ENCODE data around the gene NT5C1A. TPM values are rescaled to one million over a fixed set of nuclear protein-coding genes. Genes with fewer than 3 reads are reported as not detected.

Gene NT5C1A
- total and polyA plus RNA-seq, 4 donors, result not detected

GRCh38 chr1:39701049-39701439, 29.1 kb upstream of the NT5C1A start:
- Histone ChIP-seq H3K27me3 (ENCODE audit: control insufficient read depth in 3 of 3, insufficient read depth in 3 of 3, low read length in 2 of 3) (peaks cover 0 to 5% (median 0%) of the 10 kb centered on the region in 3 donors), H3K27ac (ENCODE audit: low read depth in 1 of 2, low read length in 1 of 2) (peak overlapping the region in 1 of 2 donors; percentile 59), H3K9me3 (ENCODE audit: control insufficient read depth in 4 of 4, insufficient read depth in 3 of 4, low read length in 3 of 4) (peaks cover 0 to 2% (median 0%) of the 10 kb centered on the region in 4 donors), H3K4me1 (ENCODE audit: control insufficient read depth in 5 of 5, insufficient read depth in 5 of 5, low read length in 5 of 5) (peaks cover 0 to 17% (median 5%) of the 10 kb centered on the region in 5 donors), H3K9ac (ENCODE audit: insufficient read depth in 1 of 2, low read length in 2 of 2) (no peak overlapping the region), H3K4me3 (no peak overlapping the region), H3K36me3 (ENCODE audit: control insufficient read depth in 4 of 4, insufficient read depth in 4 of 4, low read length in 4 of 4) (no peaks in the 10 kb centered on the region)
- DNase-seq (peak; percentile 86 to 93 (median 88)), ATAC-seq (ENCODE audit: insufficient read depth, low FRiP score) (peak; percentile 42)
- TF ChIP-seq, protein P1, sequence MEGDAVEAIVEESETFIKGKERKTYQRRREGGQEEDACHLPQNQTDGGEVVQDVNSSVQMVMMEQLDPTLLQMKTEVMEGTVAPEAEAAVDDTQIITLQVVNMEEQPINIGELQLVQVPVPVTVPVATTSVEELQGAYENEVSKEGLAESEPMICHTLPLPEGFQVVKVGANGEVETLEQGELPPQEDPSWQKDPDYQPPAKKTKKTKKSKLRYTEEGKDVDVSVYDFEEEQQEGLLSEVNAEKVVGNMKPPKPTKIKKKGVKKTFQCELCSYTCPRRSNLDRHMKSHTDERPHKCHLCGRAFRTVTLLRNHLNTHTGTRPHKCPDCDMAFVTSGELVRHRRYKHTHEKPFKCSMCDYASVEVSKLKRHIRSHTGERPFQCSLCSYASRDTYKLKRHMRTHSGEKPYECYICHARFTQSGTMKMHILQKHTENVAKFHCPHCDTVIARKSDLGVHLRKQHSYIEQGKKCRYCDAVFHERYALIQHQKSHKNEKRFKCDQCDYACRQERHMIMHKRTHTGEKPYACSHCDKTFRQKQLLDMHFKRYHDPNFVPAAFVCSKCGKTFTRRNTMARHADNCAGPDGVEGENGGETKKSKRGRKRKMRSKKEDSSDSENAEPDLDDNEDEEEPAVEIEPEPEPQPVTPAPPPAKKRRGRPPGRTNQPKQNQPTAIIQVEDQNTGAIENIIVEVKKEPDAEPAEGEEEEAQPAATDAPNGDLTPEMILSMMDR (IDR thresholded peaks at IDR 0.05; ENCODE audit: control extremely low read depth, extremely low read depth), result no peak
- WGBS, 2 donors, result 29 to 39% methylated on average over 12 of the region's 12 CpGs

- Histone ChIP-seq H3K27ac (ENCODE audit: low read depth in 1 of 2, low read length in 1 of 2) (no peak overlapping the region), H3K27me3 (ENCODE audit: control insufficient read depth in 3 of 3, insufficient read depth in 3 of 3, low read length in 2 of 3) (peaks cover 0 to 7% (median 2%) of the 10 kb centered on the region in 3 donors), H3K36me3 (ENCODE audit: control insufficient read depth in 4 of 4, insufficient read depth in 4 of 4, low read length in 4 of 4) (no peaks in the 10 kb centered on the region), H3K9me3 (ENCODE audit: control insufficient read depth in 4 of 4, insufficient read depth in 3 of 4, low read length in 3 of 4) (peaks cover 0 to 2% (median 0%) of the 10 kb centered on the region in 4 donors), H3K4me3 (no peak overlapping the region), H3K4me1 (ENCODE audit: control insufficient read depth in 5 of 5, insufficient read depth in 5 of 5, low read length in 5 of 5) (peaks cover 0 to 17% (median 5%) of the 10 kb centered on the region in 5 donors), H3K9ac (ENCODE audit: insufficient read depth in 1 of 2, low read length in 2 of 2) (no peak overlapping the region)
- ATAC-seq (ENCODE audit: insufficient read depth, low FRiP score) (no peak), DNase-seq (no peak)
- TF ChIP-seq, protein P1 (IDR thresholded peaks at IDR 0.05; ENCODE audit: control extremely low read depth, extremely low read depth), result no peak
- 48 to 74% methylated on average over 3 of the region's 3 CpGs for WGBS, 2 donors
Observed at GRCh38 chr1:39700348-39700747, 28.4 kb upstream of the NT5C1A start.

DNA sequence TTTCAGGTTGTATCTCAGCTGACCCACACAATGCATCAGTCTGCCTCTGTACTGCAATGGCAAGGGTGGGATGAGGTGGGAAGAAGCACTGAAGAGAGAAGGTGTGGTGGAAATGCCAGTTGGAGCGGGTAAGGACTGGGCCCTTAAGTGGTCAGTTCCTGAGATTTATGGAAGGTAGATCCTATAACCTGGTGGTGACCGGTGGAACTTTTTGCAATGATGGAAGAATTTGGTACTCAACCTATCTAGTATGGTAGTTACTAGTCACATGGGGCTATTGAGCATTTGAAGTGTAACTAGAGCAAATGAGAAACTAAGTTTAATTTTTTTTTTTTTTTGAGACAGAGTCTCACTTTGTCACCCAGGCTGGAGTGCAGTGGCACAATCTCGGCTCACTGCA, 27.5 kb upstream of the NT5C1A start:
- DNase-seq (no peak), ATAC-seq (ENCODE audit: insufficient read depth, low FRiP score) (no peak)
- Histone ChIP-seq H3K27ac (ENCODE audit: low read depth in 1 of 2, low read length in 1 of 2) (no peak overlapping the region), H3K9me3 (ENCODE audit: control insufficient read depth in 4 of 4, insufficient read depth in 3 of 4, low read length in 3 of 4) (peaks cover 0 to 2% (median 0%) of the 10 kb centered on the region in 4 donors), H3K36me3 (ENCODE audit: control insufficient read depth in 4 of 4, insufficient read depth in 4 of 4, low read length in 4 of 4) (no peaks in the 10 kb centered on the region), H3K9ac (ENCODE audit: insufficient read depth in 1 of 2, low read length in 2 of 2) (no peak overlapping the region), H3K27me3 (ENCODE audit: control insufficient read depth in 3 of 3, insufficient read depth in 3 of 3, low read length in 2 of 3) (peaks cover 0 to 15% (median 7%) of the 10 kb centered on the region in 3 donors), H3K4me1 (ENCODE audit: control insufficient read depth in 5 of 5, insufficient read depth in 5 of 5, low read length in 5 of 5) (peaks cover 0 to 17% (median 5%) of the 10 kb centered on the region in 5 donors), H3K4me3 (no peak overlapping the region)
- WGBS, 2 donors, result 86 to 96% methylated on average over 2 to 3 of the region's 3 CpGs
- TF ChIP-seq, protein P1 (IDR thresholded peaks at IDR 0.05; ENCODE audit: control extremely low read depth, extremely low read depth), result no peak

DNA sequence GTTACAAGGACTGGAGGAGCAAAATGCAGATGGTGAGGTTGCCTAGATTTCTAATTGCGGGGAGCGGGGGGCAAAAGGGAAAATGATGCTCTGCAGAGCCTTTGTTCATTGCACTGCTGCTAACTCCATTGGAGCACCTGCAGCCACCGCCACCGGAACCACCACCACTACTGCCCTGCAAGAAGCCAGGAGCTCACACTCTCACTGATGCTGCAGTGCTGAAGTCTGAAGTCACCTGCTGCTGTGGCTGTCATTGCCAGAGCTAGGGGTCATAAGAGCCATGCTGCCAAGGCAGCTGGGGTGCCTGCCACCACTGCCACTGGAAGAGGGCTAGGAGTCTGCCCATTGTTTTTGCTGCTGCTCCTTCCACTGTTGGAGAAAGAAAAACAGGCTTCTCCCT, 26.7 kb upstream of the NT5C1A start:
- ATAC-seq (ENCODE audit: insufficient read depth, low FRiP score) (no peak), DNase-seq (no peak)
- H3K9ac ChIP-seq (ENCODE audit: insufficient read depth in 1 of 2, low read length in 2 of 2), result no peak overlapping the region
- WGBS, 2 donors, result 92 to 93% methylated on average over 4 of the region's 4 CpGs
- H3K27ac ChIP-seq (ENCODE audit: low read depth in 1 of 2, low read length in 1 of 2), result no peak overlapping the region
- H3K4me3 ChIP-seq, result no peak overlapping the region
- H3K27me3 ChIP-seq (ENCODE audit: control insufficient read depth in 3 of 3, insufficient read depth in 3 of 3, low read length in 2 of 3), result peaks cover 0 to 15% (median 14%) of the 10 kb centered on the region in 3 donors
- no peaks in the 10 kb centered on the region for H3K36me3 ChIP-seq (ENCODE audit: control insufficient read depth in 4 of 4, insufficient read depth in 4 of 4, low read length in 4 of 4)
- peaks cover 0 to 2% (median 0%) of the 10 kb centered on the region in 4 donors for H3K9me3 ChIP-seq (ENCODE audit: control insufficient read depth in 4 of 4, insufficient read depth in 3 of 4, low read length in 3 of 4)
- peaks cover 0 to 17% (median 5%) of the 10 kb centered on the region in 5 donors for H3K4me1 ChIP-seq (ENCODE audit: control insufficient read depth in 5 of 5, insufficient read depth in 5 of 5, low read length in 5 of 5)
- TF ChIP-seq, protein P1 (IDR thresholded peaks at IDR 0.05; ENCODE audit: control extremely low read depth, extremely low read depth), result no peak

All from lung (tissue), 12 donors.